HUDEP-2 (cell line): Measurements from ENCODE around the gene C4A.
"Not testable (repeated sequence)": the region's sequence is repeated elsewhere in the genome, so short reads cannot be mapped to it uniquely, and the experiment has no call there.

Experiments
- DNase-seq, 76 experiments: peaks; one replicate each; lab custom pipeline; 2025; ENCODE audit not compliant: unreplicated experiment in 76 of 76; lab: John Stamatoyannopoulos, UW

The C4A gene

DNA sequence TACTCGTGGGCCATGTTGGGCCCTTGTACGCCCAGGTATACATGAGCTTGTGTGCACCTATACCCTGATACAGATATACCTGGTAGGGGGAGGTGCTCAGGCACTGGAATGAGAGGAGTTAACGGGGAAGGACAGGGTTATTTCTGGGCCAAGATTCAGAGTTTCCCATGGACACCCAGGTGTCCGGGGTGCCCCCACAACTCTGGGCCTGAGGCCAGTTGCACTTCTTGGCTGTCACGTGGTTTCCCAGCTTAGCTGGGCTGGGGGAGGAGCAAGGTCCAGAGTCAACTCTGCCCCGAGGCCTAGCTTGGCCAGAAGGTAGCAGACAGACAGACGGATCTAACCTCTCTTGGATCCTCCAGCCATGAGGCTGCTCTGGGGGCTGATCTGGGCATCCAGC is at the start of gene C4A:
C4A (plus strand) TSS at position 314 of the 400 bp plus-strand sequence; CDS start at position 365, 51 bp downstream.
- not testable (repeated sequence) for DNase-seq

DNA sequence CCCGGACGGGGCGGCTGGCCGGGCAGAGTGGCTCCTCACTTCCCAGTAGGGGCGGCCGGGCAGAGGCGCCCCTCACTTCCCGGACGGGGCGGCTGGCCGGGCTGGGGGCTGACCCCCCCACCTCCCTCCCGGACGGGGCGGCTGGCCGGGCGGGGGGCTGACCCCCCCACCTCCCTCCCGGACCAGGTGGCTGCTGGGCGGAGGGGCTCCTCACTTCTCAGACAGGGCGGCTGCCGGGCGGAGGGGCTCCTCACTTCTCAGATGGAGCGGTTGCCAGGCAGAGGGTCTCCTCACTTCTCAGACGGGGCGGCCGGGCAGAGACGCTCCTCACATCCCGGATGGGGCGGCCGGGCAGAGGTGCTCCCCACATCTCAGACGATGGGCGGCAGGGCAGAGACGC is 49.7 kb upstream of the C4A start:
- not testable (repeated sequence) for DNase-seq

DNA sequence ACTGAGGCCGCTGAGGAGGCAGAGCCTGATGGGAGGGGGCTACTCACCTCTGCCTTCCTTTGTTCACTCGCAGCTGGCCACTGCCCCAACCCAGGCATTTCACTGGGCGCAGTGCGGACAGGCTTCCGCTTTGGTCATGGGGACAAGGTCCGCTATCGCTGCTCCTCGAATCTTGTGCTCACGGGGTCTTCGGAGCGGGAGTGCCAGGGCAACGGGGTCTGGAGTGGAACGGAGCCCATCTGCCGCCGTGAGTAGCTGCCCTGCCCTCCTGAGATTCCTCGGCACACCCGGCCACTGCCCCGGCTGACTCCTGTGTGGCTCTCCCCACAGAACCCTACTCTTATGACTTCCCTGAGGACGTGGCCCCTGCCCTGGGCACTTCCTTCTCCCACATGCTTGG is 48.3 kb upstream of the C4A start:
- no peak for DNase-seq

DNA sequence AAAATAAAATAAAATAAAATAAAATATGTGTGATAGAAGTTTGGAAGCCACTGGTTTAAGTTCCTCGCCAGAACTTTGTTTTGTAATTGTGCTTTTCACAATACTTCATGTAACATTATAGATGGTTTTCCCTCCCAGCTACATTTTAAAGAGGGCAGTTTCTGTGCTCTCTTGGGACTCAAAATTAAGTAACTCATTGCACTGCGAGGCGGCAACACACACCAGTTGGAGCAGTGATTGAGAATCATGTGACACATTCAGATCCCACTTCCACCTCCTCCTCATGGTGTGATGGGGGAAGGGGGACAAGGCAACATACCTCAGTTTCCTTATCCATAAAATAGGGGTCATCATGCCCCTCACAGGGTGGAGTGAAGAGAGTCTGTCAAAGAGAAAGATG is 46.8 kb upstream of the C4A start:
- no peak for DNase-seq

DNA sequence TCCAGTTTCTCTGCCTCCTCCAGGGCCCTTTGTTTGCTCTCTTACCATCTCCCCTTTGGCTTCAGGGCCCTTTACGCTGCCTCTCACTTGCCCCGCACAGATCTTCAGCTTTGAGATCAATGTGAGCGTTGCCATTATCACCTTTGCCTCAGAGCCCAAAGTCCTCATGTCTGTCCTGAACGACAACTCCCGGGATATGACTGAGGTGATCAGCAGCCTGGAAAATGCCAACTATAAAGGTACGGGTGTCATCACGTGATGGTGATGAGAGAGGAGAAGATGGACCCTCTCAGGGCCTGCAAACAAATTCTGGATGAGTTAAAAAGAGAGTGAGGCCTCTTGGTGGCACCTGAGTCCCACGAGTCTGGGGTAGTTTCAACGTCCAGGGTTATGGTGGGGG is 46.0 kb upstream of the C4A start:
- DNase-seq = no peak

DNA sequence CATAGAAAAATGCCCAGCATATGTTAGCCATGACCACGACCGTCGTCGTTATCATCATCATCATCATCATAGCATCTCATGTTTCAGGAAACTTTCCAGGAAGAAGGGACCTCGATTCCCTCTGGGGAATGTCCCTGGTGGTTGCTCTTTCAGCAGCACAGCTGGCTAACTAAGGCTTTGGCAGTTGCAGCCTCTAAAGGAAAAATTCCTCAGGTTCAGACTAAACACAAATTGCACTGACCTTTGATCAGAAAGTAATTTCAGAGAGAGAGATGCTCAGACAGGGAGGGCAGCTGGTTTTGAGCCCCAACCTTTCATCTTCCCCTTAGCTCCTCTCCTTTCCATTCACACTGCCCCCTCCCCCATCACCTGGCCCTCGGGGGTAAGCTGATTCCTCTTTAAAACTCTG is 41.6 kb upstream of the C4A start:
- no peak for DNase-seq

DNA sequence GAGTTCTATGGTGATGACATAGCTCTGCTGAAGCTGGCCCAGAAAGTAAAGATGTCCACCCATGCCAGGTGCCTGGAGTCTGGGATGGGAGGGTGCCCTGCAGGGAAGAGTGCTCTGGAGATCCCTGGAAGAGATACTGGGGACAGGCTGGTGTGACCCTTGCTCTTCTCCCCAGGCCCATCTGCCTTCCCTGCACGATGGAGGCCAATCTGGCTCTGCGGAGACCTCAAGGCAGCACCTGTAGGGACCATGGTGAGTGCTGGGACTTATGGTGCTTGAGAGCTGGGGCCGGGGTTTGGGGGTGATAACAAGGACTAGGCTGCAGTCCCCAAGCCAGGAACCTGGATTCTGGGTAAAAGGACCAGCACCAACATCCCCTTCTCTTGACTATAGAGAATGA is 38.1 kb upstream of the C4A start:
- no peak for DNase-seq

DNA sequence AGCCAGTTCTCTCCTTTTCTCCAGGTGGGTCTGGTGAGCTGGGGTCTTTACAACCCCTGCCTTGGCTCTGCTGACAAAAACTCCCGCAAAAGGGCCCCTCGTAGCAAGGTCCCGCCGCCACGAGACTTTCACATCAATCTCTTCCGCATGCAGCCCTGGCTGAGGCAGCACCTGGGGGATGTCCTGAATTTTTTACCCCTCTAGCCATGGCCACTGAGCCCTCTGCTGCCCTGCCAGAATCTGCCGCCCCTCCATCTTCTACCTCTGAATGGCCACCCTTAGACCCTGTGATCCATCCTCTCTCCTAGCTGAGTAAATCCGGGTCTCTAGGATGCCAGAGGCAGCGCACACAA is 36.7 kb upstream of the C4A start:
- no peak for DNase-seq

DNA sequence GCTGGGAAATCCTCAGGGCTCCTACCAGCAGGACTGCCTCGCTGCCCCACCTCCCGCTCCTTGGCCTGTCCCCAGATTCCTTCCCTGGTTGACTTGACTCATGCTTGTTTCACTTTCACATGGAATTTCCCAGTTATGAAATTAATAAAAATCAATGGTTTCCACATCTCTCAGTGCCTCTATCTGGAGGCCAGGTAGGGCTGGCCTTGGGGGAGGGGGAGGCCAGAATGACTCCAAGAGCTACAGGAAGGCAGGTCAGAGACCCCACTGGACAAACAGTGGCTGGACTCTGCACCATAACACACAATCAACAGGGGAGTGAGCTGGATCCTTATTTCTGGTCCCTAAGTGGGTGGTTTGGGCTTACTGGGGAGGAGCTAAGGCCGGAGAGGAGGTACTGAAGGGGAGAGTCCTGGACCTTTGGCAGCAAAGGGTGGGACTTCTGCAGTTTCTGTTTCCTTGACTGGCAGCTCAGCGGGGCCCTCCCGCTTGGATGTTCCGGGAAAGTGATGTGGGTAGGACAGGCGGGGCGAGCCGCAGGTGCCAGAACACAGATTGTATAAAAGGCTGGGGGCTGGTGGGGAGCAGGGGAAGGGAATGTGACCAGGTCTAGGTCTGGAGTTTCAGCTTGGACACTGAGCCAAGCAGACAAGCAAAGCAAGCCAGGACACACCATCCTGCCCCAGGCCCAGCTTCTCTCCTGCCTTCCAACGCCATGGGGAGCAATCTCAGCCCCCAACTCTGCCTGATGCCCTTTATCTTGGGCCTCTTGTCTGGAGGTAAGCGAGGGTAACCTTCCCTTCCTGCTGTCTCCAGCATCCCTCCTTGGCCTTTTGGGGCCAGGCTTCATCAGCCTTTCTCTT is 36.1 kb upstream of the C4A start, which contains the start of gene CFB:
CFB (plus strand) TSS at position 589 of the 863 bp plus-strand sequence; CDS start at position 716, 127 bp downstream.
- DNase-seq = no peak

DNA sequence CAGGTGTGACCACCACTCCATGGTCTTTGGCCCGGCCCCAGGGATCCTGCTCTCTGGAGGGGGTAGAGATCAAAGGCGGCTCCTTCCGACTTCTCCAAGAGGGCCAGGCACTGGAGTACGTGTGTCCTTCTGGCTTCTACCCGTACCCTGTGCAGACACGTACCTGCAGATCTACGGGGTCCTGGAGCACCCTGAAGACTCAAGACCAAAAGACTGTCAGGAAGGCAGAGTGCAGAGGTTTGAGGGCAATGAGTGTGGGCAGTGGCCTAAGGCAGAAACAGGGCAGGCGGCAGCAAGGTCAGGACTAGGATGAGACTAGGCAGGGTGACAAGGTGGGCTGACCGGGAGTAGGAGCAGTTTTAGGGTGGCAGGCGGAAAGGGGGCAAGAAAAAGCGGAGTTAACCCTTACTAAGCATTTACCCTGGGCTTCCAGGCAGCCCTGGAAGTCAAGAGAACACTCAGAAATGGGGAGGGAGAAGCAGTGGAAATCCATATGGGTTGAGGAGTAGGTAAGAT is 35.4 kb upstream of the C4A start:
- no peak for DNase-seq

DNA sequence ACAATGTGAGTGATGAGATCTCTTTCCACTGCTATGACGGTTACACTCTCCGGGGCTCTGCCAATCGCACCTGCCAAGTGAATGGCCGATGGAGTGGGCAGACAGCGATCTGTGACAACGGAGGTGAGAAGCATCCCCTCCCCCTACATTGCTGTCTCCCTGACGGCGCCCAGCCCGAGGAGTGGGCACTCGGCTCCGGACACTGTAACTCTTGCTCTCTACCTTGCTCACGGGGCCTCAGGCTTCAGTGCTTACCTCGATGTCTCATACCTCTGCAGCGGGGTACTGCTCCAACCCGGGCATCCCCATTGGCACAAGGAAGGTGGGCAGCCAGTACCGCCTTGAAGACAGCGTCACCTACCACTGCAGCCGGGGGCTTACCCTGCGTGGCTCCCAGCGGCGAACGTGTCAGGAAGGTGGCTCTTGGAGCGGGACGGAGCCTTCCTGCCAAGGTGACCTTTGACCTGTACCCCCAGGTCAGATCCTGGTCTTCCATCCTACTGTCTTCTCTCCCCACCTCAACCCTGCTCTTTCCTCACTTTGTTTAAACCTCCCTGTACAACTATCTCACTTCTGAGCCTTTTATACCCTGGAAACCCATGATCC is 34.7 kb upstream of the C4A start:
- DNase-seq = no peak

DNA sequence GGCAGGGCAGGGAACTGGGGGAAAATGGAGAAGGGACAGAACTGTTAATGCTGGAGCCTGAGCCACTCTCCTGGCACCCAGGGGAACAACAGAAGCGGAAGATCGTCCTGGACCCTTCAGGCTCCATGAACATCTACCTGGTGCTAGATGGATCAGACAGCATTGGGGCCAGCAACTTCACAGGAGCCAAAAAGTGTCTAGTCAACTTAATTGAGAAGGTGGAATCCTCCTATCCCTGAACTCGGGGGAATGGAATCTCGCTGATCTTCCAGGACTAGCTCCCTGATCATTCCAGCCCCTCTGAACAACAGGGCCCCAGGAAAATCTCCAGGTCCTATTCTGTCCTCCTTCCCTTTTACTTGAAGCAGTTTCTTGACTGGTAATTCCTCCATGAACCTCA is 34.0 kb upstream of the C4A start:
- DNase-seq = no peak

DNA sequence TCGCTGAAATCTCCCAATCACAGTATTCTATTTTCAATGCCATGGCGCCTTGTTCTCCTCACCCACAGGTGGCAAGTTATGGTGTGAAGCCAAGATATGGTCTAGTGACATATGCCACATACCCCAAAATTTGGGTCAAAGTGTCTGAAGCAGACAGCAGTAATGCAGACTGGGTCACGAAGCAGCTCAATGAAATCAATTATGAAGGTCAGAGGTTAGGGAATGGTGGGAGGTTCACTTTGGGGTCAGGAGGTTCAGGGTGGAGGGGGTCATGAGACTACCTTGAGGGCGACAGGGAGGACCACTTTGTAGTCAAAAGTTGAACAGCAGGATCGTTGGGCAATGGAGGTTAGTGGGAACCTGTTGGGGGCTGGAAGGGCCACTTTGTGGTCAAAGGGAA is 33.6 kb upstream of the C4A start:
- no peak for DNase-seq

DNA sequence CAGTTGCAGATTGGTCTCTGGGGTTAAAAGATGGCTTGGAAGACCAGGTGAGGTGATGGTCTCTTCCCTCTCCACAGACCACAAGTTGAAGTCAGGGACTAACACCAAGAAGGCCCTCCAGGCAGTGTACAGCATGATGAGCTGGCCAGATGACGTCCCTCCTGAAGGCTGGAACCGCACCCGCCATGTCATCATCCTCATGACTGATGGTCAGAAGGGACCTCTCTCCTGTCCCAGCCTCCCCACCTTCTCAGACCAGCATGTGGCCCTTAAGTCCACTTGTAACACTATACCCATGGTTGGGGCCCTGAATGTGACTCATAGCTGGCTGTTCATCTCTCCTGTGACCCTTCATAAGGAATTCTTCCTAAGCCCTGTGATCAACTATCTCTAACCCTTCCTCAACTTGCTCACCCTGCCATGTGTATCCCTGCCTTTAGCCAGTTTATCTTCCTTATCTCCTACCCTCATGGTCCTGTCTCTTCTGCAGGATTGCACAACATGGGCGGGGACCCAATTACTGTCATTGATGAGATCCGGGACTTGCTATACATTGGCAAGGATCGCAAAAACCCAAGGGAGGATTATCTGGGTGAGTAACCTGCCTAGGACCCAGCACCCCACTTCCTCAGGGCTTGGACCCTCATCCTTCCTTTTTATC is 33.0 kb upstream of the C4A start:
- peak in 11 of 76 experiments; percentile 11 to 42 (median 26) for DNase-seq

DNA sequence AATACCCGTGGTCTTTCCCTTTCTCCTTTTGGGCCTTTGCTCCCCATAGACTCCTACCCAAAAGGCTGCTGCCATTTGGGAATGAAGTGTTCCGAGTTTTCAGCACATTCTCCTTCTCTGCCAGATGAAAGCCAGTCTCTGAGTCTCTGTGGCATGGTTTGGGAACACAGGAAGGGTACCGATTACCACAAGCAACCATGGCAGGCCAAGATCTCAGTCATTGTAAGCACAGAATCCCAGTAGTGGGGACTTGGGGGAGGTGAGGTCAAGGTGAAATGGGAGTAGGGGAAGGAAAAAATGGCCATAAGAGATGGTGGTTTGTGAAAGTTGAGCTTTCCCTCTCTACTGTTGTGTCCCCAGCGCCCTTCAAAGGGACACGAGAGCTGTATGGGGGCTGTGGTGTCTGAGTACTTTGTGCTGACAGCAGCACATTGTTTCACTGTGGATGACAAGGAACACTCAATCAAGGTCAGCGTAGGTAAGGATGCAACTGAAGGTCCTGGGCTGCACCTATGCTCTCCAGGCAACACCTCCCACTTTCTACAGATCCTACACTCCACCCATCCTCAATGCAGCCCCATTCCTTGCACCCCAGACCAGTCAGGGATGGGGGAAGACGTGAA is 31.8 kb upstream of the C4A start:
- no peak for DNase-seq

DNA sequence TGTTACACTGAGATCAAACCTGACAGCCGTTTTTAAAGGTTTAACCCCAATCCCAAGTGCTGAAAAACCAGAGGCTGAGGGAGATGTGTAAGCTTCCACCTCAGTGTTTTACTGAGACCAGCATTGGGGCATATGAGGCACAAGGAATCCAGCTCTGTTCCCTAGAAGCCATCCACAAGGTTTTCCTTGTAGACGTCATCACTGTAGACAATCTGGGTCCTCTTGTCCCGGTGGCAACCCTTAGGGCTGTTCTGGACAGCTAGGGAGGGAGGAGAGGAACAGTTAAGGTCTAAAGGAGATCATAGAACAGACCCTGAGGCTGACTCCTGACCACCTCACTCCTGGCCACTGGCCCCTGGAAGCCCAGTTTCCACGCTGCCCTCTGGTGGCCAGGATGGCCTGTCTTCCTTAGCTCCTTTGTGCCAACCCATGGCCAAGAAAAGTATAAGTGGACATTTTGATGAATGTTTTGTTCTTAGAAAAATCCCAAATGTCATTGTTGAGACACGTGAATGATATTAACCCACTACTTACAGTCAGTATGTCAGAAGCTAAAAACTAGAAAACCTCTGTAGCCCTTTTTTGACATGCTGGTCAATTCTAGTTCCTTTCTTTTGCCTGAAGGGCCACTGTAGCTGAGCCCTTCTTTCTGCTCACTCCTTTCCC is 29.6 kb upstream of the C4A start:
- DNase-seq = peak in 33 of 76 experiments; percentile 5 to 55 (median 25)

DNA sequence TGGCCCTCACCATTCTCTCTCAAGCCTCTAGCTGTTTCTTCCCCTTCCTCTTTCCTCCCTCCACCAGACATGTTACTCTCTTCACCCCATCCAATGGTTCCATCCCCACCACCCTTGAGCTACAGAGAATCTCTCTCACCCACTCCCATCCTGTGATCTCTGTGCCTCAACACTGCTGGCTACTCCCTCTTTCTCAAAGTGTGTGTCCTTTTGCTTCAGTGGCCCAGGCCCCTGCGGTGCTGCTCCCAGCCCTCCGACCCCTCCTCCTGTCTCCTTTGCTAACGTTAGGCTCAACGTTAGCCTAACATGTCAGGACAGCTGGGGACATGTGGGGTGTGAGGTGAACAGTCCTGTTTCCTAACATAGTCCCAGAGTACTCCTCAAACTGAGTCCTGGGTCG is 29.0 kb upstream of the C4A start:
- DNase-seq = no peak

DNA sequence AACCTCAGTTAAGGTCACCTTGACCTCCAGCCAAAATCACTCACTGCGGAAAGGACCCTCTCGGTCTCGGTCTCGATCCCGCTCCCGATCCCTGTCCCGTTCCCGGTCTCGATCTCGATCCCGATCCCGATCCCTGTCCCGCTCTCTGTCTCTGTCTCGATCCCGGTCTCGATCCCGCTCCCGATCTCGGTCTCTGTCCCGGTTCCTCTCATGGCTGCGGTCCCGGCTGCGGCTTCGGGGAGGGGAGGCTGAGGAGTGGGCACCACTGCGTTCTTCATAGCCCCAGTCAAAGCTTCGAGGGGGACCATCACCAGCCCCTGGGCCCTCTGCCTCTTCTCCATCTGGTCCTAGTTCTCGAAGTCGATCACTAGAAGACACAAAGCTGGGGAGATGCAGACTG is 27.3 kb upstream of the C4A start:
- DNase-seq = no peak

DNA sequence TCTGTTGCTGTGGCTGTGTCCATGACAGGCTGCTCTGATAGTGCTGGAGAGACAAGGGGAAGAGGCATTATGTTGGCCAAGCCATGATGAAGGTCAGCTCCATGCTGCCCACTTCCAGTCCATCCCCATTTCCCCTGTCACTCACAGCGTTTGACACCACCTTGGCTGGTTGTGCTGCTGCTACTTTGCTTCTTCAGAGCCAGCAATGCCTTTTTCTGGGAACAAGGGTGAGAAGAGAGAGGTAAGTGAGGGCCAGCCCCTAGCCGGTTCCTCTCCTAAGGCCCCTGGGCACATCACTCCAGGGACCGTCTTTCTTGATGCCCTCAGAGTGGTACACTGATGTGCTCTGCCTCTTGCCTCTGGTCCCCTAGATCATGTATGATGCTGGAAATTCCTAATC is 25.1 kb upstream of the C4A start:
- DNase-seq = no peak

DNA sequence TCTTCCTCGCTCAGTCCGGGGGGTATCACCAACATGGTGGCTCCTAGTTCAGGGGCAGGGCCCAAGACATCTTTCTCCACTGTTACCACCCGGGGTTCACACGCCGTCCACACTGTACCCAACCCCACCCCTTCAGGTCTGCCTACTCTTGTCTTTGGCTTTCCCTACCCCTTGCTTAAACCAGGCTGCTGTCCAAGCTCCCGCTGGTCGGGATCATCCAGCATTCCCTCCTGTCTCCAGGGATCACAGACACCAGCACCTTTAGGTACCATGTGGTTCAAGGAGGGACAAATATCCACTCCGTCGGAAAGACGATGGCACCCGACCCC is 23.5 kb upstream of the C4A start:
- DNase-seq = peak in 1 of 76 experiments; percentile 67
